GM18498 (cell line): ENCODE results near the gene ZAR1L.

Experiments
- ATAC-seq: cut with Tn5 transposase; IDR thresholded peaks from one replicate; pipeline ENCODE4 v1.9.1; 2021; ENCODE audit warnings: mild to moderate bottlenecking, moderate library complexity; ENCODE audit not compliant: unreplicated experiment

ZAR1L gene

GRCh38 chr13:32256243-32256642 is 58.9 kb downstream of the ZAR1L start:
- no peak for ATAC-seq

- ATAC-seq = no peak
Measured at GRCh38 chr13:32255724-32256109, 59.4 kb downstream of the ZAR1L start.

- no peak for ATAC-seq
Measured at GRCh38 chr13:32254916-32255723, 60.0 kb downstream of the ZAR1L start.

GRCh38 chr13:32254416-32254815 is 60.7 kb downstream of the ZAR1L start:
- ATAC-seq = no peak

- ATAC-seq = no peak
Measured at GRCh38 chr13:32253911-32254399, 61.2 kb downstream of the ZAR1L start.
